GM18951 (cell line): ENCODE data around the gene ANKRD55.

Experiments
- POLR2A ChIP-seq: IDR thresholded peaks from 4 replicates; pipeline ENCODE4 v1.6.1; 2011; ENCODE audit warnings: mild to moderate bottlenecking; ENCODE audit not compliant: insufficient read length, insufficient read depth; ENCODE audit errors: extremely low read depth
- in situ Hi-C: fragments of 300-500 bp; cut with MboI; formaldehyde crosslinking; loops from one replicate; pipeline ENCODE4 v1.12.0; 2022; ENCODE audit warnings: low sequenced_read_pairs, mixed read lengths, inconsistent platforms; ENCODE audit not compliant: unreplicated experiment

Gene ANKRD55

GRCh38 chr5:56178823-56179222 is 54.3 kb downstream of the ANKRD55 start:
- in situ Hi-C loops, result no loop called here
- TF ChIP-seq POLR2A, result no peak

GRCh38 chr5:56176871-56177533 is 56.1 kb downstream of the ANKRD55 start:
- no peak for TF ChIP-seq POLR2A
- in situ Hi-C loops, result no loop called here

GRCh38 chr5:56176155-56176798 is 56.9 kb downstream of the ANKRD55 start:
- TF ChIP-seq POLR2A, result no peak
- in situ Hi-C loops, result no loop called here

DNA sequence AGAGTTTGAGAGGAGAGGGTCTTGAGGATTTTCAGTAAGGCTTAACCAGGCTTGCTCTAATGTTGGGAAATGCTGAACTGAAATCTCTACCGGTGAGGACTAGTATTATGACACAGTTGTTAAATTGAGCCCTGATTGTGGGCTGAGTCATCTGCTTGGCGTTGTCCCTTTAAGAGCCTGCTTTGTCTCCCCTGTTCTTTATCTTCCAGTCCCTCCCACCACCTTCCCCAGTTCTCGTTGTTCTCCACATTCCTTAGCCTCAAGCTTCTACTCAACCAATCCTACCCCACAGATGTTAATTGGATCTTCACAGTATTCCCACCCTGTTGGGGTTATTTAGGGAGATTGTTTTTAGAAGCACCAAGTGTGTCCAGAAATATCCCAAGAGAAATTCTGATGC is 57.6 kb downstream of the ANKRD55 start:
- TF ChIP-seq POLR2A, result no peak
- in situ Hi-C loops, result no loop called here

GRCh38 chr5:56175021-56175420 is 58.1 kb downstream of the ANKRD55 start:
- in situ Hi-C loops, result no loop called here
- no peak for TF ChIP-seq POLR2A

GRCh38 chr5:56172241-56172640 is 60.9 kb downstream of the ANKRD55 start:
- no peak for TF ChIP-seq POLR2A
- in situ Hi-C loops, result no loop called here

- in situ Hi-C loops, result no loop called here
- no peak for TF ChIP-seq POLR2A
These were observed 62.6 kb downstream of the ANKRD55 start for GRCh38 chr5:56170557-56170956.

- in situ Hi-C loops, result no loop called here
- TF ChIP-seq POLR2A, result no peak
These were observed 63.2 kb downstream of the ANKRD55 start for GRCh38 chr5:56169949-56170348.

DNA sequence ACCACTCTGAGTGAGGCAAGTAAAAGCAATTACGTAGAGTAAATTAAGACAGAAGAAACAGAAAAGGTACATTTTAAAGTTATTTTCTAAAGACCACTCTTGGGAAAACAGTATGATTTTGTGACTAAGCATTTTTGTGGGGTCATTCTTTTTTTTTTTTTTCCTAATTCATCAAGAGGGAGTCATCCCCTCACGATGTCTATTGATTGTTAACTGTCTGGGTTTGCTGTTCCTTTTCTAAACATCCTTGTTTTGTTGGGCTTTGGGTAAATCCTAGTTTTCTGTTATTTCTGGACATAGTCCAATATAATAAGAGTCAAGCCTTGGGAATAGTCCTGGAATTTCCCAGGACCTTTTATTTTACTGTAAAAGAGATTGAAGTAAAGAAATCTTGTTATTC is 63.8 kb downstream of the ANKRD55 start:
- no peak for TF ChIP-seq POLR2A
- in situ Hi-C loops, result no loop called here

GRCh38 chr5:56168066-56168478 is 65.1 kb downstream of the ANKRD55 start:
- in situ Hi-C loops, result no loop called here

DNA sequence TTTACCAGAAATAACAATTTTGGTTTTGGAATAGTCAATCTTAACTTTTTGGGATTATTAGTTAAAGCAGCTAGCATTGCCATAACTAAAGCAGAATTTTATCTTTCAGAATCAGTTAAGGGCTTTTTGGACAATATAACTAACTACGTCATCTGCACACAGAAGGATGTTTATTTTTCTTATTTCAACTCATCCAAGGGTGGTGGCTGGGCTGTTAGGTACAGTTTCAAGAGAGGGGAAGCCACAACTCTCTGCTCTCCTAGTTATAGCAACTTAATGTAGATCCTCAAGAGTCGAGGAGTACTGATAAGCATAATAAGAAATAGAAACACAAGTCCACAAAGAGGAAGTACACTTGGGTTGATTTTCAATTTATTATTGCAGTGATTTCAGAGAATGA is 65.6 kb downstream of the ANKRD55 start:
- TF ChIP-seq POLR2A, result no peak
- in situ Hi-C loops, result no loop called here

More at GRCh38 chr5:56168066-56168478, 65.1 kb downstream of the ANKRD55 start:
- TF ChIP-seq POLR2A, result no peak

GRCh38 chr5:56166671-56167385 is 66.3 kb downstream of the ANKRD55 start:
- TF ChIP-seq POLR2A, result no peak
- in situ Hi-C loops, result no loop called here

DNA sequence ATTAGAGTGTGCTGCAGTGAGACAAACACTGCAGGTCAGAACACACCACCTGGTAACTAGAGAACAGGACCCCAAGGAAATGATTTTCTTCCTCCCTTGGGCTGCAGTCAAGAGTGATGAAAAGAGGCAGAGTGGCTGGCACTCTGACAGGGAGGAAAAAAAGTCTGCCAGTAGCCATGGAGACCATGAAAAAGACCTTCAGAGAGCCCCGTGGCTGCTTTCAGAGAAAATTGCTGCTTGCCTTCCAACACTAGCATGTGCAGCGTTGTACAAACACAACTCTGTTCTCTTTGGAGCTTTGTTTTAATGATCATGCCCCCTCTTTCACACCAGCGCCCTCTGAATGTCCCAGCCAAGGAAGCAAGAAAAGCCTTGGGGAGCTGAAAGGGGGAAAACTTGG is 68.8 kb downstream of the ANKRD55 start:
- in situ Hi-C loops, result no loop called here
- no peak for TF ChIP-seq POLR2A

- no peak for TF ChIP-seq POLR2A
These were observed 71.2 kb downstream of the ANKRD55 start for GRCh38 chr5:56161927-56162326.

More at GRCh38 chr5:56161927-56162326, 71.2 kb downstream of the ANKRD55 start:
- in situ Hi-C loops, result no loop called here
